T-helper 9 cell (primary cell): ENCODE measurements around the gene FYN.
"Not testable (repeated sequence)": the region's sequence is repeated elsewhere in the genome, so short reads cannot be mapped to it uniquely, and the experiment has no call there.

Source experiments
- DNase-seq: peaks from one replicate; pipeline ENCODE4 v3.0.0-alpha.2; 2020

FYN gene

GRCh38 chr6:111850295-111850937 is 22.8 kb downstream of the FYN start:
- DNase-seq: no peak

GRCh38 chr6:111849298-111849697 is 24.0 kb downstream of the FYN start:
- no peak for DNase-seq

GRCh38 chr6:111848262-111848812 is 24.9 kb downstream of the FYN start:
- no peak for DNase-seq

- DNase-seq: no peak
Measured at GRCh38 chr6:111846492-111847409, 26.5 kb downstream of the FYN start.

GRCh38 chr6:111846066-111846465 is 27.2 kb downstream of the FYN start:
- DNase-seq: no peak

- DNase-seq: no peak
Measured at GRCh38 chr6:111845441-111845871, 27.8 kb downstream of the FYN start.

GRCh38 chr6:111844921-111845320 is 28.3 kb downstream of the FYN start:
- no peak for DNase-seq

GRCh38 chr6:111844376-111844775 is 28.9 kb downstream of the FYN start:
- DNase-seq: no peak

GRCh38 chr6:111843347-111844147 is 29.7 kb downstream of the FYN start:
- peak; percentile 61 for DNase-seq

GRCh38 chr6:111842891-111843290 is 30.4 kb downstream of the FYN start:
- DNase-seq: no peak

- no peak for DNase-seq
Measured at GRCh38 chr6:111842271-111842822, 30.9 kb downstream of the FYN start.

GRCh38 chr6:111841822-111842221 is 31.4 kb downstream of the FYN start:
- DNase-seq: peak; percentile 32

- no peak for DNase-seq
Measured at GRCh38 chr6:111840803-111841202, 32.4 kb downstream of the FYN start.

- no peak for DNase-seq
Measured at GRCh38 chr6:111838749-111839484, 34.3 kb downstream of the FYN start.

GRCh38 chr6:111837641-111838500 is 35.4 kb downstream of the FYN start:
- no peak for DNase-seq

GRCh38 chr6:111837007-111837406 is 36.2 kb downstream of the FYN start:
- no peak for DNase-seq

GRCh38 chr6:111835807-111836206 is 37.4 kb downstream of the FYN start:
- DNase-seq: no peak

- DNase-seq: not testable (repeated sequence)
Measured at GRCh38 chr6:111835398-111835797, 37.9 kb downstream of the FYN start.

- DNase-seq: no peak
Measured at GRCh38 chr6:111834356-111834755, 38.9 kb downstream of the FYN start.

- DNase-seq: no peak
Measured at GRCh38 chr6:111832833-111833418, 40.3 kb downstream of the FYN start.
